ENCODE data around the gene FRMD1.

DNA sequence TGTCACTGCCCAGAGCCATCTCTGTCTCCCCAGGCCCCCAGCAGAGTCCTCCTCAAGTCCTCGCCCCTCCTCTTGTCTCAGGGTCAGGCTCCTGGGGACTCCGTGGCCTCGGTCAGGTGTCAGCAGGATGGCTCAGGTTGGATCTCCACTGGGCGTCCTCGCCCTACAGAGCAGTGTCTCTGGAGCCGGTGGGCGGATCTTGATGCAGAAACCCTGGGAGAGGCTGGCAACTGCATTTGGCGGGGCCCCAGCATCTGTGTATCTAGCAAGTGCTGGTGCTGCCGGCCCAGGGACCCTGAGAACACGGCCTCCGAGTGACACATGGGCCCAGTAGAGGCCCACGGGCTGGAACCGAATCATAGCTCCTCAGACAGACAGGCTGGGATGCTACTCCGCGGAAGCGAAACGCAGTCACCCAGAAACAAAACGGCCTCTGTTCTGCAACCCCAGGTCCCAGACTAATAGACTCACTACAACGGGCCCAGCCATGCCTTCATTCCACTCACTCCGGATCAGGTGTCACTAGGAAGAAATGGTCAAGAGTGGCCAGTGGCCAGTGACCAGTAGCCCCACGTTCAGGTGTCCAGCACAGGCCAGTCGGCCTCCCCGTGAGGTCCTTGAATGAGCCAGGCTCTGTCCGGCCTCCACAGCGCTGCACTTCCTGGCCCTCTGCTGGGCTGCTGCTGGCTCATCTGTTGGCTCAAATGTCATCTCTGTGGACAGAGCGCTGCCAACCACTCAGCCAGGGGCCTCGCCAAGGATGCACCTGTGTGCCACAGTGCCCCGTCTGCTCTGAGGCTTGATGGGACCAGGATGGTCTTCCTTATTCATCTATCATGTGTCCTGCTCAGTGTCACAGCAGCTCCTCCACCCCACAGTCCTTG lies 12.6 kb upstream of the FRMD1 start:
- TF ChIP-seq ARID4B (CRISPR knock-in tag; IDR thresholded peaks at IDR 0.05; ENCODE audit: borderline replicate concordance) (no peak), TEAD4 (CRISPR knock-in tag; IDR thresholded peaks at IDR 0.05) (no peak), CTCF (IDR thresholded peaks at IDR 0.05) (no peak), ZNF138 (CRISPR knock-in tag; conservative IDR thresholded peaks at IDR 0.05) (no peak), CREB1 (CRISPR knock-in tag; IDR thresholded peaks at IDR 0.05) (no peak), FOXP1 (CRISPR knock-in tag; IDR thresholded peaks at IDR 0.05; ENCODE audit: borderline replicate concordance) (no peak), NR1H2 (CRISPR knock-in tag; IDR thresholded peaks at IDR 0.05) (no peak), PRDM15 (CRISPR knock-in tag; IDR thresholded peaks at IDR 0.05) (no peak), NR2C2 (CRISPR knock-in tag; IDR thresholded peaks at IDR 0.05) (no peak), ETV6 (CRISPR knock-in tag; IDR thresholded peaks at IDR 0.05) (no peak), NFYB (CRISPR knock-in tag; conservative IDR thresholded peaks at IDR 0.05; ENCODE audit: low read depth) (no peak)
- TF ChIP-seq, protein P1, sequence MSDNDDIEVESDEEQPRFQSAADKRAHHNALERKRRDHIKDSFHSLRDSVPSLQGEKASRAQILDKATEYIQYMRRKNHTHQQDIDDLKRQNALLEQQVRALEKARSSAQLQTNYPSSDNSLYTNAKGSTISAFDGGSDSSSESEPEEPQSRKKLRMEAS (CRISPR knock-in tag; IDR thresholded peaks at IDR 0.05) = no peak
- TF ChIP-seq, protein P2, sequence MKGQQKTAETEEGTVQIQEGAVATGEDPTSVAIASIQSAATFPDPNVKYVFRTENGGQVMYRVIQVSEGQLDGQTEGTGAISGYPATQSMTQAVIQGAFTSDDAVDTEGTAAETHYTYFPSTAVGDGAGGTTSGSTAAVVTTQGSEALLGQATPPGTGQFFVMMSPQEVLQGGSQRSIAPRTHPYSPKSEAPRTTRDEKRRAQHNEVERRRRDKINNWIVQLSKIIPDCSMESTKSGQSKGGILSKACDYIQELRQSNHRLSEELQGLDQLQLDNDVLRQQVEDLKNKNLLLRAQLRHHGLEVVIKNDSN (CRISPR knock-in tag; IDR thresholded peaks at IDR 0.05) = no peak
